Germinal center (tissue), 1 donor: ENCODE data around the gene GOLGA8A.
"Not testable (repeated sequence)": the region's sequence is repeated elsewhere in the genome, so short reads cannot be mapped to it uniquely, and the experiment has no call there.

Source experiments
- DNase-seq: peaks from one replicate; pipeline ENCODE4 v3.0.0; 2012; ENCODE audit warnings: mixed read lengths, low spot score

Gene GOLGA8A

DNA sequence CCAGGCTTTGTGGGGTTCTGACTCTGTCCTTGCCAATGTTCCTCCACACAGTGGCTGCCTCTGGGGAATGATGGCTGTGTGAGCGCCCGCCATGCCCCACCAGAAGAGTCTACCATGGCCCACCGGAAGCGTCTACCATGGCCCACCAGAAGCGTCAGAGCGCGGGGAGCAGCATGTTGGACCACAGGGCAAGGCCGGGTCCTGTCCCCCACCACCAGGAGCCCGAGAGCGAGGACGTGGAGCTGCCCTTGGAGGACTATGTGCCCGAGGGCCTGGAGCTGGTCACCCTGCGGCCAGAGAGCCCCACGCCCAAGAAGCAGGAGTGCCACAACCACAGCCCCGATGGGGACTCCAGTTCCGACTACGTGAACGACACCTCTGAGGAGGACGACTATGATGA lies 28.1 kb downstream of the GOLGA8A start:
- not testable (repeated sequence) for DNase-seq

DNA sequence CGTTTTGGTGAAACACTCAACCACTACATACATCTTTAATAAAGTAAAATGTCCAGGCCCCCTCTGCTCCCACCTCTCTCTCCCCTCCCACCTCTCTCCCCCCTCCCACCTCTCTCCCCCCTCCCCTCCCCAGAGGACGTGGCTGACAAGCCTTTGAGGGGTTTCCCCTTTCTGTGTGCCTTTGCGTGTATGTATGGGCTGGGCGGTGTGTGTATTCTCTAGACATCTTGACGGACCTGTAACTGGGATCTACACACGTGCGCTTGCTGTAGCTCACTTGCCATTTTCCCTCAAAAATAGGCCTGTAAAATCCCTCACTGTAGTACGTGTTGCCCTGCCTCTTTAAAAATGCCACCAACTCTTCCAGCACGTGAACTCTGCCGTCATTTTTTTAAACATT lies 28.6 kb downstream of the GOLGA8A start:
- DNase-seq: not testable (repeated sequence)

DNA sequence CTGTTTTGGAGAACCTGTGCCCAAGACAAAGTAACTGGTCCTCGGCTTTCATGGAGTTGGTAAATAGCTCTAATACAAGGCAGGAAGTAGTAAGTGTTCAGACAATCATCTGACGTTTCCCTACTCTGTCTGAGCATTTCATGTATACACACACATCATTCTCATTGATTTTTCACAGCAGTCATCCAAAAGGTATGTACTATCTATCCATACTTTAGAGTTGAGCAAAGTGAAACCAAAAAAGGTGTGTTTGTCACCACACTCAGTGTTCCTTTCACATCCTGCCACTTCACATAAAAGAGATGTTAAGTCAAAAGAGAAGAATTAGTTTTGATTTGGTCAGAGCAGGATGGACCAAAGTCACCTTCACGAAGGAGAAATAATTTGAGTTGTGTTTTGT lies 33.7 kb downstream of the GOLGA8A start:
- DNase-seq: not testable (repeated sequence)

DNA sequence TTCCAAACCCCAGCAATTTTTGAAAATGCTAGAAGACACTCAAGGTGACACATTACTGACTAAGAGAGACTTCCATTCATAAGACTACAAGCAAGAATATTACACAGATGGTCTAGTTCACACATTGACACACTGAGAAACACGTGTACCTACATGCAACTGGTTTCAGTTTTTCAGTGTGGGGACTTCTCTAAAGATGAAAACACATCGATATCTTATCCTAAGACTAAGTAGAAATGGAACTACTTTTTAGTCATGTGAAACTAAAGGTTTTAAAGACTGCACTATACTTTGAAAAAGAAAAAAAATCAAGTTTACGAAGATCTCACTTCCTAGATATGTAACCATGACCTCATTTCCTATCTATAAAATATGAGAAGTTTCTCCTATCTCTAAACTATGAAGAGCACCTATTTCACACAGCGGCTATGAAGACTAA lies 34.4 kb downstream of the GOLGA8A start:
- DNase-seq: not testable (repeated sequence)

DNA sequence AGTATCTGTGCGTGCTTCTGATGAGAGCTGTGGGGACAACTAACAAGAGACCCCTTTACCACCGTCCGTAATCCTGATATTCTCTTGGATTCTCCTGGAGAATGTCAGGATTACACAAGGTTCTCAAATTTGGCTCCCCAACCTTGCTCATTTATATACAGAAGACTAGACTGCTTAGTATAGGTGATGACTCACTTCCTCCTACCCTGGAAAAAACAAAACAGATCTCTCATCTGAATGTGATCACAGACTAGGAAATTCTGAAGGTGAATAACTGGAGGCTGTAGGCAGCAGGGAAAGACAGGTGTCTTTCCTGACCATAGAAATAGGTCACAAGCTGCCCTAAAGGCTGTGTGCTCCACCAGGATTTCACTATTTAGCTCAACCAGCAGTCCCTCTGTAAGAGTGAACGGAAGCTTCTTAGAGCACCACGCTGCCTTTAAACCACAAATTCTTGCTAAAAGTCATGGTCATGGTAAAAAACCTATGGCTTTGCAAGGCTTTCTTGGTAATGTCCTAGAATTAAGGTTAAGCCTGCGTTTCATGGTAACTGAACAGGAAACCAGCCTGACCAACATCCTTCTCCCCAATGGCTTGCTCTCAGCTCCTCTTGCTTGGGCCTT lies 39.9 kb downstream of the GOLGA8A start:
- DNase-seq: not testable (repeated sequence)

DNA sequence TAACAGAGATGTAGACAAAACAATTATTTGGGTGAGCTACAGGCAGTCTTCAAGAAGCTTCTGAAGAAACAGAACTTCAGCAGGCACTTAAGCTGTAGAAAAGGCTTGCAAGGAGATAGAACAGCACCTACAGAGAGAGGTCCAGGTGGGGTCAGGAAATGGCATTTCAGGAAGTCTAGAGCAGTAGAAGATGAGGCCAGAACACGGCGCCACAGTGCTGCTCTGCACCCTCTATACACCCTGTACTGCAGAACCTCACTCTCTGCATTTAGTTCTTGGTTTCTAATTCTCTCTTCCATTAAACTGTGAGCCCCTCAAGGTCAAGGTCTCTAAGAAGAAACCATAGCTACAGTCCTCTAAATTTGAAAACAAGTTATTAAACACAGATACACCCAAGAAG lies 44.6 kb downstream of the GOLGA8A start:
- DNase-seq: not testable (repeated sequence)

DNA sequence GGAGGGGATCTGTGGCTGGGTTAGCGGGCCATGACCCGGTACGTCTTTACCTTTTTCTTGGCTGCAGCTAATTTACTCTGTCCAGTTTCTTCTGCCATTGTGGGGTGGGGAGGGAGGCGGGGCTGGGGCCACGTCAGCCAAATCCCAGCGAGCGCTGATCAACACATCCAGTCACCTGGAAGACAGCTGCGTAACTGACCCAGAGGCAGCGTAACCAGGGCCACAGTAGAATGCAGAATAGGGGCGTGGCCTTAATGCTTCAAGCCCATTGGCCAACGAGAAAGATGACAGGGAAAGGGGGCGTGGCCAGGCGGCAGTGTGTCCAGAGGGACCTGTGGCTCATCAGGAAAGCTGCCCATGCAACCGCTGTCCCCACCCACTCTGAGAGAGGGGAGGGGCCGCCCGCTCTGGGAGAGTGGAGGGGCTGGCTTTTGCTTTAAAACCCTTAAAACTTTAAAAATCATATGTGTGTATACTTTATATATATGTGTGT lies 48.0 kb downstream of the GOLGA8A start:
- not testable (repeated sequence) for DNase-seq
